Naive B cell (primary cell): ENCODE data around the gene GPR107. TPM values are rescaled to one million over a fixed set of nuclear protein-coding genes. Genes with fewer than 3 reads are reported as not detected.
"Not testable (repeated sequence)": the region's sequence is repeated elsewhere in the genome, so short reads cannot be mapped to it uniquely, and the experiment has no call there.

Experiments
- ATAC-seq, 2 donors: fragments of 150-1000 bp; cut with Tn5 transposase; 2 replicates each; pipeline ENCODE4 v1.10.0; 2021; ENCODE audit warnings: low read depth in 2 of 2, mild to moderate bottlenecking in 2 of 2, moderate library complexity in 2 of 2
- DNase-seq: peaks from one replicate; pipeline ENCODE4 v3.0.0; 2022
- H3K27ac Mint-ChIP-seq, 6 donors: one replicate each; pipeline ENCODE4 v1.8.0; 2020 to 2022; ENCODE audit warnings: mild to moderate bottlenecking in 6 of 6, mixed read lengths in 6 of 6, moderate library complexity in 5 of 6, inconsistent platforms in 2 of 6
- H3K27me3 Mint-ChIP-seq, 3 donors: one replicate each; pipeline ENCODE4 v1.8.0; 2021 to 2022; ENCODE audit warnings: mixed read lengths in 3 of 3, mild to moderate bottlenecking in 1 of 3
- H3K36me3 Mint-ChIP-seq, 2 donors: one replicate each; pipeline ENCODE4 v1.8.0; 2020 to 2022; ENCODE audit warnings: mixed read lengths in 2 of 2, inconsistent platforms in 1 of 2, mild to moderate bottlenecking in 1 of 2
- H3K4me1 Mint-ChIP-seq, 3 donors: one replicate each; pipeline ENCODE4 v1.8.0; 2020 to 2022; ENCODE audit warnings: mixed read lengths in 3 of 3, inconsistent platforms in 1 of 3, mild to moderate bottlenecking in 1 of 3, moderate library complexity in 1 of 3
- H3K4me3 Mint-ChIP-seq, 8 donors: one replicate each; pipeline ENCODE4 v1.8.0; 2020 to 2022; ENCODE audit warnings: mild to moderate bottlenecking in 8 of 8, mixed read lengths in 8 of 8, moderate library complexity in 8 of 8, inconsistent platforms in 2 of 8
- H3K9me3 Mint-ChIP-seq, 7 donors: one replicate each; pipeline ENCODE4 v1.8.0; 2020 to 2022; ENCODE audit warnings: mixed read lengths in 7 of 7, mild to moderate bottlenecking in 5 of 7, inconsistent platforms in 2 of 7, moderate library complexity in 1 of 7
- polyA plus RNA-seq, 6 donors: library from polyadenylated mRNA; unstranded; fragments of 300-500 nt; fragmentation: Illumina TruSeq; gene quantifications; one replicate each; pipeline ENCODE4 v1.2.3, GENCODE V29; 2021; ENCODE audit warnings: low read depth in 6 of 6

The GPR107 gene
- polyA plus RNA-seq, 6 donors from 2014 or later, result 0.27 to 4.4 (median 3.4) TPM

DNA sequence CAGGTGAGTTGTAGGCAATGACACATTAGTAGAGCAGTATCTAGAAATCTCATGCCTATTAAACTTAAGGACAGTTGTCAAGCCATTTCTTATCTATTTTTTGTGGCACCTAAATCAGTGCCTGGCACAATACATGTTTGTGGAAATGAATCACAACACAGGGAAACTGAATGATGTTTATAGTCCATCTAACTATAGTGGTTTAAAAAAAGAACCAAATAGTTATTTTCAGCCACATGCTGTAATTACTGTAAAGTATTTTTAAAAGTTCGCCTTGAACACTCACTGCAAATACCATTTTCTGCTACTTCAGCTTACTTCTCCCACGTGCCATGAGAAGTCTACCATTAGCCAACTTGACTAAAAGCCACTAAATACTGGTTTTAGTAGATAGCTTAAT, 32.6 kb upstream of the GPR107 start:
- peak overlapping the region in 4 of 6 donors; percentile 30 to 99 (median 84) for H3K27ac Mint-ChIP-seq
- peaks cover 0 to 8% (median 0%) of the 10 kb centered on the region in 7 donors for H3K9me3 Mint-ChIP-seq
- peaks cover 0 to 9% of the 10 kb centered on the region in 2 donors for H3K36me3 Mint-ChIP-seq
- ATAC-seq (no peak), DNase-seq (no peak)
- H3K27me3 Mint-ChIP-seq, result no peaks in the 10 kb centered on the region
- peak overlapping the region in 3 of 8 donors; percentile 50 to 68 (median 59) for H3K4me3 Mint-ChIP-seq
- H3K4me1 Mint-ChIP-seq, result peaks cover 46 to 91% (median 73%) of the 10 kb centered on the region in 3 donors

DNA sequence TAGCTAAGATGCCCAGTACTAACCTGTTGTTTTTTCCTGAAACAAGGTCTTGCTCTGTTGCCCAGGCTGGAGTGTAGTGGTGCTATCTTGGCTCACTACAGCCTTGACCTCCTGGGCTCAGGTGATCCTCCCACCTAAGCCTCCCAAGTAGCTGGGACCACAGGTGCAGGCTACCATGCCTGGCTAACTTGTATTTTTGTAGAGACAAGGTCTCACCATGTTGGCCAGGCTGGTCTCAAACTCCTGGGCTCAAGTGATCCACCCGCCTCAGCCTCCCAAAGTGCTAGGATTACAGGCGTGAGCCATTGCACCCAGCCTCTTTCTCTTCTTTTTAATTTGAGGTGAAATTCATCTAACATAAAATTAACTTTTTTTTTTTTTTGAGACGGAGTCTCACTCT, 31.9 kb upstream of the GPR107 start:
- Mint-ChIP-seq H3K4me3 (peak overlapping the region in 4 of 8 donors; percentile 59 to 84 (median 72)), H3K4me1 (peaks cover 47 to 91% (median 73%) of the 10 kb centered on the region in 3 donors), H3K27ac (peak overlapping the region; percentile 76 to 100 (median 96))
- not testable (repeated sequence) for ATAC-seq, DNase-seq, H3K9me3 Mint-ChIP-seq, H3K27me3 Mint-ChIP-seq, H3K36me3 Mint-ChIP-seq

DNA sequence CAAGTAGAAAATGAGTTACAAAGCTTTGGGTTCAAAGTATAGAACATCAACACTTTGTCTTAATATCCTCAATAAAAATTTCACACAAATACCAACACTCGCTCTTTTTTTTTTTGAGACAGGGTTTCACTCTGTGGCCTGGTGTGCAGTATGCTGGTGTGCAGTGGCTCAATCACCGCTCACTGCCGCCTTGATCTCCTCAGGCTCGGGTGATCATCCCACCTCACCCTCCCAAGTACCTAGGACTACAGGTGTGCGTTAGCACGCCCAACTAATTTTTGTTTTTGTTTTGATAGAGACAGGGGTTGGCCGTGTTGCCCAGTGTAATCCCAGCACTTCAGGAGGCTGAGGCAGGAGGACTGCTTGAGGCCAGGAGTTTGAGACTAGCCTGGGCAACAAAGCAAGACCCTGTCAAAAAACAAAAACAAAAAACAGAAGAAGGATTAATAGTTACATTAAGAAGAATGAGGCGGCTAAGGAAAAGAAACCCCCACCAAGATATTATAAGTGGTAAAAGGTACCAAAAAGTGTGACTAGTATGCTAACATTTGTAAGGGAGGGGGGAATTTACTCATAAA, 31.1 kb upstream of the GPR107 start:
- ATAC-seq, result peak; percentile 6 to 18
- no peaks in the 10 kb centered on the region for H3K27me3 Mint-ChIP-seq
- H3K9me3 Mint-ChIP-seq, result no peaks in the 10 kb centered on the region
- H3K36me3 Mint-ChIP-seq, result peaks cover 0 to 5% of the 10 kb centered on the region in 2 donors
- peaks cover 48 to 93% (median 74%) of the 10 kb centered on the region in 3 donors for H3K4me1 Mint-ChIP-seq
- no peak for DNase-seq
- H3K4me3 Mint-ChIP-seq, result peak overlapping the region; percentile 45 to 84 (median 68)
- peak overlapping the region; percentile 95 to 100 (median 98) for H3K27ac Mint-ChIP-seq

DNA sequence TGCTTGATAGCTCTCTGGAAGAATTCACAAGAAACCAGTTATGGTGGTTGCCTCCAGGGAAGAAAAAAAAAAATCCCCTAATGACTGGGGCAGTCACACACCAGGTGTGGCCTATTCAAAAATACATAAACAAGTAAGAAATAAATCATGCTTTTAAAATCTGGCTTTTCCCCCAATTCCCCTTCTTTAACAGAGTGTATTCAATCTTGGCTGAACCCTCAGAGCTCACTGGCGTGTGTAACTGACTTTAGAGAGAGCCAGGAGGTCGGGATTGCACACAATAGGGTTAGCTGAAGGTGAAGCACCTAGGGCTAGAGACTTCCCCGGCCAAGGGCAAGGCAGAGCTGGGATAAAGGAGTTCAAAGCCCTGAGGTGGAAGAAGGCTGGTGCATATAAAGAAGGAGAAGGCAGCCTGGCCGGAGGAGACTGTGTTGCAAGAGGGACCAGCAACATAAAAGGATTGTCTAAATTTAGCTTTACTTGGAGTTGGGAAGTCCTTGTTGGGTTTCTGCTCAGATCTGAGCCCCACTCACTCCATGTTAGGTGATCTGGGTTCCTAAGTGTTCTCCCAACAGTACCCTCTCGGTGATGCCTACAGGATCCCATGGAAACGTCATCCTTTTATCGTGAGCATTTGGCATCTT, 30.4 kb upstream of the GPR107 start:
- Mint-ChIP-seq H3K36me3 (peaks cover 0 to 5% of the 10 kb centered on the region in 2 donors), H3K4me3 (peak overlapping the region; percentile 45 to 86 (median 78)), H3K27ac (peak overlapping the region; percentile 95 to 100 (median 98)), H3K4me1 (peaks cover 50 to 93% (median 74%) of the 10 kb centered on the region in 3 donors), H3K27me3 (no peaks in the 10 kb centered on the region), H3K9me3 (no peaks in the 10 kb centered on the region)
- ATAC-seq (peak; percentile 79 to 88), DNase-seq (peak; percentile 59)

DNA sequence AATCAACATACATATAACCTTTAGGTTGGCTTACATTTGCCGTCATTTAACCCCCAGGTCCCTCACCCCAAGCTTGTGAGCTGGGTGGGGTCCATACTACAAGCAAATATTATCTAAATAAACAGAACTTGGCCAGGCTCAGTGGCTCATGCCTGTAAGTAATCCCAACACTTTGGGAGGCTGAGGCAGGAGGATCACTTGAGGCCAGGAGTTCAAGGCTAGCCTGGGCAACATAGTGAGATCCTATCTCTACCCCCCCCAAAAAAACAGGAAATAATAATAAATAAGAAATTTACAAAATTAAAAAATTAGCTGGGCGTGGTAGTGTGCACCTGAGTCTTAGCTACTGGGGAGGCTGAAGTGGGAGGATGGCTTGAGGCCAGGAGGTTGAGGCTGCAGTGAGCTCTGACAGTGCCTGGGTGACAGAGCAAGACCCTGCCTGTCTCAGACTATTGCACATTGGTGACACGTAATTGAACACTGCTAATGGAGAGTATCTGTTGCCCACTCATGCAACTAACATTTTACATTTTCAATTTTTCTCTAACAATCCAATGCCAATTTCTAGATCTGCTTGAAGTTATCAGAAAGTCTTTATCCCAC, 29.6 kb upstream of the GPR107 start:
- DNase-seq (no peak), ATAC-seq (no peak)
- no peaks in the 10 kb centered on the region for H3K9me3 Mint-ChIP-seq
- peak overlapping the region in 6 of 8 donors; percentile 41 to 86 (median 82) for H3K4me3 Mint-ChIP-seq
- H3K36me3 Mint-ChIP-seq, result peaks cover 0 to 4% of the 10 kb centered on the region in 2 donors
- no peaks in the 10 kb centered on the region for H3K27me3 Mint-ChIP-seq
- H3K27ac Mint-ChIP-seq, result peak overlapping the region; percentile 95 to 100 (median 98)
- peaks cover 56 to 98% (median 82%) of the 10 kb centered on the region in 3 donors for H3K4me1 Mint-ChIP-seq

DNA sequence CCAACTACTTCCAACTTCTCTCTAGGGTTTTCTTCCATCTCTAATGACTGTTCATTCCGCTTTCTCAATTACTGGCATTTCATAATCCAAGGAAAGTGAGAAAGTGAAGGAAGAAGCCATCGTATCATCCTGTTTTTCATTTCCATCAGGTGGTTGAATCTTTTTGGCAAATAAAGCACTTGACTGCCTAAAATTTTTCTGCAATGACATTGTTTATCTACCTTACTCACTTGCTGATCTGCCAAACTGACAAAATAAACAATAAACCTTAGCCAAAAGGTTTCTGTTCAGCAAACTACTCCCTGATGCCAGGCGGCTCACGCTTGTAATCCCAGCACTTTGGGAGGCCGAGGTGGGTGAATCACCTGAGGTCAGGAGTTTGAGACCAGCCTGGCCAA, 29.1 kb upstream of the GPR107 start:
- H3K4me3 Mint-ChIP-seq, result peak overlapping the region in 5 of 8 donors; percentile 9 to 86 (median 45)
- no peaks in the 10 kb centered on the region for H3K27me3 Mint-ChIP-seq
- ATAC-seq (no peak), DNase-seq (no peak)
- no peaks in the 10 kb centered on the region for H3K9me3 Mint-ChIP-seq
- peaks cover 59 to 99% (median 87%) of the 10 kb centered on the region in 3 donors for H3K4me1 Mint-ChIP-seq
- H3K36me3 Mint-ChIP-seq, result no peaks in the 10 kb centered on the region
- H3K27ac Mint-ChIP-seq, result peak overlapping the region; percentile 6 to 99 (median 92)

DNA sequence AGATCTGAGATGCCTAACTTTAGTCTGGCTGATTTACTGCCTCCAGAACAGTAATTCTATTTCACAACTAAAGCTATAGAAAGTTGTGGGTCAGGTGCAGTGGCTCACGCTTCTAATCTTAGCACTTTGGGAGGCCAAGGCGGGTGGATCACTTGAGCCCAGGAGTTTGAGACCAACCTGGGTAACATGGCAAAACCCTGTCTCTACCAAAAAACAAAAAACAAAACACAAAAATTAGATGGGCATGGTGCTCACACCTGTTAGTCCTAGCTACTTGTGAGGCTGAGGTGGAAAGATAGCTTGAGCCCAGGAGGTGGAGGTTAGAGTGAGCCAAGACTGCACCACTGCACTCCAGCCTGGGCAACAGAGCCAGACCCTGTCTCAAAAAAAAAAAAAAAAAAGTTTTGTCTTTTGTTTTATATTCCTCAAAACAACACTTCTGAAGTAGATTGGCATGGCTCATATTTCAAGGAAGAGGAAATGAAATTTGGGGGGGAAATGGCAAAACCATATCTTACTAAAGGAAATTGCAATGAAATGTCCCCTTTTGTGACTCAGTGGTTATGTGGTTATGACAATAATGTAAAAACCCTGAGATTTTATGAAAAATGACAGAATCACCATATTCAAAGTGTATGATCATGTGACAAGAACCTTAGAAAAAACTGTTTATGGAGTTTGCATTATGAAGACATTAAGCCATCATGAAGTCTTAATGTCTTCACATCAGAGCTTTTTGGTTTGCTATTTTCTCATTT, 26.9 kb upstream of the GPR107 start:
- H3K36me3 Mint-ChIP-seq, result no peaks in the 10 kb centered on the region
- no peaks in the 10 kb centered on the region for H3K27me3 Mint-ChIP-seq
- H3K9me3 Mint-ChIP-seq, result no peaks in the 10 kb centered on the region
- peak; percentile 19 for DNase-seq
- peaks cover 72 to 100% (median 90%) of the 10 kb centered on the region in 3 donors for H3K4me1 Mint-ChIP-seq
- no peak for ATAC-seq
- peak overlapping the region in 6 of 8 donors; percentile 36 to 83 (median 56) for H3K4me3 Mint-ChIP-seq
- peak overlapping the region; percentile 53 to 99 (median 92) for H3K27ac Mint-ChIP-seq

DNA sequence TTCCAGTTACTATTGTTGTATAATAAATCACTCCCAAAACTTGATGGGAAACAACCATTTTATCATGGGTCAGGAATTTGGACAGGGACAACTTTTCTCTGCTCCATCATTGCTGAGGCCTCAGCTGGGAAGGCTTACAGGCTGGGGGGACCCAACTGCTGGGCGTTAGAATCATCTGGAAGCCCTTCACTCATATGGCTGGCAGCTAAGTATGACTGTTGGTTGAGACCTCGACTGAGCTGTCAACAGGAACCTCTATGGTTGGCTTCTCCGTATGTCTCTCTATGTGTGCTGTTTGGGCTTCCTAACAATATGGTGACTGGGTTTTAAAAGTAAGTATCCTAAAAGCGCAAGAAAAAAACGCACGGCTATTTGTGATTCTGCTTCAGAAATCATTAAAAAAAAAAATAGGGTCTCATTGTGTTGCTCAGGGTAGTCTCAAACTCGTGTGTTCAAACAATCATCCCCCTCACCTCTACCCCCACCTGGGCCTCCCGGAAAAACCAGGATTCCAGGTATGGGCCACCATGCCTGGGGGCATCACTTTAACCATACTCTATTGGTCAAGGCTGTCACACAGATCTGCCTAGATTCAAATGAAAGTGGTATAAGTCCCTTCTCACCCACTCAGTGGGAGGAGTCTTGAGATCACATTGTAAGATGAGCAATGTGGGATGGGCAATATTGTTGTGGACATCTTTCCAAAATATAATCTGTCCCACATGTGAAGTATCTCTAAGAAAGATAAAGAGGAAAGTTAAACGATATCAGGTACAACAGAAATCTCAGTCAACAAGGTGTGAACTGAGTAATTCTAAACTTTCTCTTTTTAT, 26.0 kb upstream of the GPR107 start:
- no peak for DNase-seq

DNA sequence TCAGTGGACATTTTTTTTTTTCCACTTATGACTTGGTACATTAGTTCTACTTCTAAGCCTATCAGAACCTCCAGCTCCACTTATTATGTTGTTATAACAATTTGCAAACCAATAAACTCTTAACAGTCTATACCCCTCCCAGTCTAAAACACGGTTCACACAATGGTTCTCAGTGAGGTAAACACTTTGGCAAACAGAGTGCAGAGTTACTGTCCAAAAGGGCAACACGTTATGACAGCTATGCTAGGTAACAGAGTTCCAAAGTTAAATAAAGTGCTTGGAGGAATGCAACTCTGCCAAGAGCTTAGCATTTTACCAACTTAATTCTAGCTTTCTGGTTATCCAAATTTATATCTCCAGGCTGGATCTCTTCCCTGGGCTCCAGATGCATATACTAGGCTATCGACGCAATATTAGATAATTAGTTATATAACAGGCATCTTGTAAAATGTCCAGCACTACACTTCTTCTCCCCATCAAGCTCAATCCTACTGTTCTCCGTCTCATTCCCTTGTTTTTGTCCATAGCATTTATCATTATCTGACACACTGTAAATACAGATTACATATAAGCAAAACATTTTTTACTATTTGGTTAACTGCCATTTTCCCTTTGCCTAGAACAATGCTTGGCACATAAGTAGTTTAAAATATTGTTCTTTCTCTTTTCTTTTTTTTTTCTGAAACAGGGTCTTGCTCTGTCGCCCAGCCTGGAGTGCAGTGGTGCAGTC, 25.0 kb upstream of the GPR107 start:
- Mint-ChIP-seq H3K36me3 (no peaks in the 10 kb centered on the region), H3K27me3 (no peaks in the 10 kb centered on the region), H3K4me3 (peak overlapping the region in 7 of 8 donors; percentile 2 to 59 (median 34)), H3K4me1 (peaks cover 65 to 100% (median 91%) of the 10 kb centered on the region in 3 donors), H3K27ac (peak overlapping the region; percentile 2 to 99 (median 90)), H3K9me3 (no peaks in the 10 kb centered on the region)
- ATAC-seq (no peak), DNase-seq (no peak)

More for the DNA sequence above, 26.0 kb upstream of the GPR107 start:
- H3K27ac Mint-ChIP-seq, result peak overlapping the region; percentile 39 to 99 (median 78)
- ATAC-seq, result no peak
- H3K9me3 Mint-ChIP-seq, result no peaks in the 10 kb centered on the region
- H3K4me1 Mint-ChIP-seq, result peaks cover 70 to 100% (median 94%) of the 10 kb centered on the region in 3 donors
- peak overlapping the region in 6 of 8 donors; percentile 30 to 79 (median 56) for H3K4me3 Mint-ChIP-seq
- no peaks in the 10 kb centered on the region for H3K27me3 Mint-ChIP-seq
- H3K36me3 Mint-ChIP-seq, result no peaks in the 10 kb centered on the region

DNA sequence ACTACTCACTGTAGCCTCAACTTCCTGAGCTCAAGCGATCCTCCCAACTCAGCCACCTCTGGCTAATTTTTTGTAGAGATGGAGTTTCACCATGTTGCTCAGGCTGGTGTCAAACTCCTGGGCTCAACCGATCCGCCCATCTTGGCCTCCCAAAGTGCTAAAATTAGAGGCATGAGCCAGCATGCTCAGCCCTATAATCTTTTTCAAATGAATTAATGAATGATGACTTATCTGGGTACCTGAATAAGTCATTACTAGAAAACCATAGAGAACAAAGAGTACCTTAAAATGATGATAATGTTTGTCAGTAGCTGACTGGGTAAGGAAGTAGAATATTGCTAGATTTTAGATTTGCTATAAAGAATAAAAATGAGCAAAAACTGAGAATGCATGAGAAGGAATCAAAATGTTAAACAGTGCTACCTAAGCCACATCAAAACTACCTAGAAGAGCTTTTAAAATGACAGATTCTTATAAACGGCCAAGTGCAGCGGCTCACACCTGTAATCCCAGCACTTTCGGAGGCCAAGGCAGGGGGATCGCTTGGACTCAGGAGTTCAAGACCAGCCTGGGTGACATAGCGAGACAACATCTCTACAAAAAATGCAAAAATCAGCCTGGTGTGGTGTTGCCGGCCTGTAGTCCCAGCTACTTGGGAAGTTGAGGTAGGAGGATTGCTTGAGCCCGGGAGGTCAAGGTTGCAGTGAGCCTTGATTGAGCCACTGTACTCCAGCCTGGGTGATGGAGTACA, 24.3 kb upstream of the GPR107 start:
- DNase-seq (no peak), ATAC-seq (no peak)
- Mint-ChIP-seq H3K4me1 (peaks cover 61 to 99% (median 88%) of the 10 kb centered on the region in 3 donors), H3K9me3 (no peaks in the 10 kb centered on the region), H3K27me3 (no peaks in the 10 kb centered on the region), H3K36me3 (no peaks in the 10 kb centered on the region), H3K27ac (peak overlapping the region; percentile 41 to 99 (median 91)), H3K4me3 (peak overlapping the region in 7 of 8 donors; percentile 2 to 59 (median 34))

DNA sequence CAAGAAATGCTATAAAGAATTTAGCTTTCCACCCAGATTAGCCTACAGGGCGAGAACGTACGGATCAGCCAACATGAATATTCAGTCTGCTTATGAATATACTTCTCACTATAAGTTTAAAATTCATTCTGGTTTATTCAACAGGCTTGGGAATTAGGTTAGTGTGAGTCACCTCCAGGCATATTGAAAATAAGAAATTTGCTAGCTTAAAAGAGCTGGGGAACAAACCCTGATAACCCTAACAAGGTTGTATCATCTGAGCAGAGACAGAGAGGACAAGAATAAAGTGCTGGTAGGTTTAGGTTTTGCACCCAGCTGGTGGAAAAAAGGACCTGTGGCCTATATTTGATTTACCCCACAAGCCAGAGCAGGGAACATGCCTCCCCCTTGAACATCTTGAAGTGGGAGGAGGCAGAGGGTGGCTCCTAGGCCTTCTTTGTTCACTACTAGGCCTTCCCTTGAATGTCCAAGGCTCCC, 23.0 kb upstream of the GPR107 start:
- DNase-seq (no peak), ATAC-seq (peak; percentile 14 to 17)
- Mint-ChIP-seq H3K4me1 (peaks cover 62 to 99% (median 91%) of the 10 kb centered on the region in 3 donors), H3K9me3 (no peaks in the 10 kb centered on the region), H3K36me3 (no peaks in the 10 kb centered on the region), H3K27me3 (no peaks in the 10 kb centered on the region), H3K27ac (peak overlapping the region; percentile 76 to 99 (median 98)), H3K4me3 (peak overlapping the region in 3 of 8 donors; percentile 31 to 60 (median 44))
